Left lobe of liver (tissue), 2 donors: ENCODE data around the gene SREBF2. TPM values are rescaled to one million over a fixed set of nuclear protein-coding genes. Genes with fewer than 3 reads are reported as not detected.

Experiments
- ATAC-seq: fragments of 200-7000 bp; cut with Tn5 transposase; one replicate; pipeline ENCODE4 v1.9.1; 2020; ENCODE audit warnings: mild to moderate bottlenecking, moderate library complexity
- DNase-seq: peaks from one replicate; pipeline ENCODE4 v3.0.0-alpha.2; 2020; ENCODE audit warnings: low spot score
- total RNA-seq: library from RNA; stranded (reverse); gene quantifications from one replicate; pipeline ENCODE4 v1.2.1, GENCODE V29; 2021
- donor health status: DM: no; HTN: no; CAD: no; lungs with moderate emphysema.
- donor health status: DM: no; HTN: yes; CAD: no.

SREBF2 gene
- total RNA-seq, 1 donor from 2014 or later: 30.4 TPM

- no peak for DNase-seq
- ATAC-seq: peak; percentile 61
Measured at GRCh38 chr22:41875531-41876270, 42.8 kb downstream of the SREBF2 start.

- no peak for DNase-seq
- ATAC-seq: no peak
Measured at GRCh38 chr22:41876275-41876674, 43.4 kb downstream of the SREBF2 start.

- ATAC-seq: peak; percentile 57
- no peak for DNase-seq
Measured at GRCh38 chr22:41876675-41877074, 43.8 kb downstream of the SREBF2 start.

GRCh38 chr22:41880653-41881052 is 47.7 kb downstream of the SREBF2 start:
- ATAC-seq: no peak

GRCh38 chr22:41883400-41883799 is 50.5 kb downstream of the SREBF2 start:
- no peak for ATAC-seq
- DNase-seq: no peak

More at GRCh38 chr22:41880653-41881052, 47.7 kb downstream of the SREBF2 start:
- no peak for DNase-seq

- DNase-seq (no peak), ATAC-seq (no peak)
Measured at GRCh38 chr22:41885116-41885515, 52.2 kb downstream of the SREBF2 start.

GRCh38 chr22:41885516-41885915 is 52.6 kb downstream of the SREBF2 start:
- DNase-seq (no peak), ATAC-seq (no peak)

- no peak for ATAC-seq
- DNase-seq: no peak
Measured at GRCh38 chr22:41888627-41889200, 55.8 kb downstream of the SREBF2 start.

GRCh38 chr22:41891407-41891806 is 58.5 kb downstream of the SREBF2 start:
- no peak for ATAC-seq
- DNase-seq: no peak

GRCh38 chr22:41892721-41893120 is 59.8 kb downstream of the SREBF2 start:
- no peak for ATAC-seq

GRCh38 chr22:41893591-41894375 is 60.9 kb downstream of the SREBF2 start:
- ATAC-seq (peak; percentile 6), DNase-seq (no peak)

More at GRCh38 chr22:41892721-41893120, 59.8 kb downstream of the SREBF2 start:
- no peak for DNase-seq

- ATAC-seq (no peak), DNase-seq (no peak)
Measured at GRCh38 chr22:41898645-41899044, 65.7 kb downstream of the SREBF2 start.

GRCh38 chr22:41899110-41899509 is 66.2 kb downstream of the SREBF2 start:
- no peak for DNase-seq

GRCh38 chr22:41899992-41900651 is 67.2 kb downstream of the SREBF2 start:
- DNase-seq (no peak), ATAC-seq (no peak)

More at GRCh38 chr22:41899110-41899509, 66.2 kb downstream of the SREBF2 start:
- ATAC-seq: no peak

- ATAC-seq (no peak), DNase-seq (no peak)
Measured at GRCh38 chr22:41900652-41901312, 67.9 kb downstream of the SREBF2 start.

- DNase-seq (no peak), ATAC-seq (no peak)
Measured at GRCh38 chr22:41902016-41902415, 69.1 kb downstream of the SREBF2 start.

- DNase-seq: peak; percentile 99
- ATAC-seq: peak; percentile 94
Measured at GRCh38 chr22:41902932-41903421, 70.1 kb downstream of the SREBF2 start.

- no peak for DNase-seq
- ATAC-seq: no peak
Measured at GRCh38 chr22:41904450-41905410, 71.8 kb downstream of the SREBF2 start.
